Stimulated activated CD4-positive, alpha-beta T cell treated with anti-CD3 and anti-CD28 coated beads, Interleukin-4, amount 100 ng/mL, for 1 hour (primary cell): ENCODE results near the gene CCL28.
"Not testable (repeated sequence)": the region's sequence is repeated elsewhere in the genome, so short reads cannot be mapped to it uniquely, and the experiment has no call there.

Source experiments
- DNase-seq: peaks from one replicate; pipeline ENCODE4 v3.0.0-alpha.2; 2020

The CCL28 gene, protein sequence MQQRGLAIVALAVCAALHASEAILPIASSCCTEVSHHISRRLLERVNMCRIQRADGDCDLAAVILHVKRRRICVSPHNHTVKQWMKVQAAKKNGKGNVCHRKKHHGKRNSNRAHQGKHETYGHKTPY

GRCh38 chr5:43412156-43412555 lies at the start of gene CCL28:
Gene CCL28, minus strand, starts transcription at chr5:43412391. Its CDS starts 75 bp downstream, at chr5:43412316.
- DNase-seq = no peak

DNA sequence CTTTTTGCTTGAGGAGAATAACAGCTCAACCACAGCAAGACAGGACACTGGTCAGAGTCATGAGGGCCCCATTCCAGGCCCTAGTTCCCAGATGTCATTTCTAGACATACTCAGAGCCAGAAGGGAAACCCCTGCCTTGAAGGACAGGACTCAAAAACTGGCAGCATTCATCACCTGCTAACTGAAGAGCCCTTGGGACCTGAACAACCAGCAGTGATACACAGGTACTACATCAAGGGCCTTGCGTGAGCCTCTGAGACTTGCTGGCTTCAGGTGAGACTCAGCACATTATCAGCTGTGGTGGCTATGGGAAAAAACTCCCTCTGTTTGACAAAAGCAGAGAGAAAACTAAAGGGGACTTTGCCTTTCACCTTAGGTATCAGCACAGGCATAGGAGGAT lies 48.9 kb upstream of the CCL28 start:
- DNase-seq = no peak

DNA sequence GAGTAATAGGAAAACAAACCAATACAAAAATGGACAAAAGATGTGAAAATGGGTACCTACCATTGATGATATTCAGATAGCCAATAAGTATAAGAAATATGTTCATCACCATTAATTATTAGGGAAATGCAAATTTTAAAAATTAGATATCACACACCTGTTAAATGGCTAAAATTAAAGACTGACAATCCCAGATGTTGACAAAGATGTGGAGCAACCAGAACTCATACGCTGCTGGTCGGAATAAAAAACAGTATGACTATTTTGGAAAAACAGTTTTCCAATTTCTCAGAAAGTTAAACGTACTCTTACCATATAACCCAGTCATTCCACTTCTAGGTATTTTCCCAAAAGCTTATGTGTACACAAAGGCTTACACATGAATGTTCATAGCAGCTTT lies 44.4 kb upstream of the CCL28 start:
- no peak for DNase-seq

DNA sequence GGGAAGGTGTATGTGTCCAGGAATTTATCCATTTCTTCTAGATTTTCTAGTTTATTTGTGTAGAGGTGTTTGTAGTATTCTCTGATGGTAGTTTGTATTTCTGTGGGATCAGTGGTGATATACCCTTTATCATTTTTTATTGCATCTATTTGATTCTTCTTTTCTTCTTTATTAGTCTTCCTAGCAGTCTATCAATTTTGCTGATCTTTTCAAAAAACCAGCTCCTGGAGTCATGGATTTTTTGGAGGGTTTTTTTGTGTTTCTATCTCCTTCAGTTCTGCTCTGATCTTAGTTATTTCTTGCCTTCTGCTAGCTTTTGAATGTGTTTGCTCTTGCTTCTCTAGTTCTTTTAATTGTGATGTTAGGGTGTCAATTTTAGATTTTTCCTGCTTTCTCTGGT lies 29.4 kb upstream of the CCL28 start:
- DNase-seq = not testable (repeated sequence)

DNA sequence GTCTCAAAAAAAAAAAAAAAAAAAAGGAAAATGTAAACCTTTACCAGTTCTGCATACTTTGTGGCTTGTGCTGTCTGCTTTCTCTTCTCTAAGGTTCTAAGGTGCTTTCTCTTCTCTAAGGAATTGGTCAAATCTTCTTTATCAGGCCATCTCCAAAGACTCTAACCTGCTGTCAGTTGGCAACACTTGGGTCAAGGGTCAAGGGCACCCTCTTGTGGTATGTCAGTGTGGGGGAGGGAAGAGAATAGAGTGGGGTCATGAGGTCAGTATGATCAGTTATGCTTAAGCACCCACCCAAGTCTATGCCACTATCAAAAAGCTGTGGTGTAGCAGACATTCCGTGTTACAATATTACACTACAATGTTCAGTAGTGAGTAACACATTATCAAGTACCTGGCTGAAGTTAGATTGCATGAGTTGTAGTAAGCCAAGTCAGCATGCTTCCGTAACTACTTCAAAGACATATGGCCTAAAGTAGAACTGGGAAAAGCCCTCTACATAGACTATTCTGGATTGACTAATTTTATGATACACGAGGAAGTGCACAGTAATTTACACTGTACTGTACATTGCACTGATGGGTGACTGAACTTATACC lies 25.0 kb upstream of the CCL28 start:
- DNase-seq = no peak

DNA sequence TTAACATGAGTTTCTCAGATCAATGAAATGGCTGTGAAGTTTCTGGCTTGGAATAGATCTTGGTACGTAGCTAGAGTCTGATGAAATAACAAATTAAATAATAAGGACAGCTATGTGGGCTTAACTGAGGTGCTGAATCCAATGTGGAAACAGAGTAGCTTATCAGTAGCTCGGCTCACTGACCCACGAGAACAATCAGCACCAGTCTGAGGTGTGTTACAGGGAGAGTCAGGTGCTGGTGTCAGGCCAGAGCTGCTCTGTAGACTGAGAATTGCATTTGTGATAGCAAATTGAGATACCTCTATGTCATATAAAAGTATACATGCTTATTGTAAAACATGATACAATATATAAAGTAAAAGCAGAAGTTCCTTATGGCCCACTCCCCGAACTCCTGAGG lies 21.2 kb upstream of the CCL28 start:
- DNase-seq = no peak

DNA sequence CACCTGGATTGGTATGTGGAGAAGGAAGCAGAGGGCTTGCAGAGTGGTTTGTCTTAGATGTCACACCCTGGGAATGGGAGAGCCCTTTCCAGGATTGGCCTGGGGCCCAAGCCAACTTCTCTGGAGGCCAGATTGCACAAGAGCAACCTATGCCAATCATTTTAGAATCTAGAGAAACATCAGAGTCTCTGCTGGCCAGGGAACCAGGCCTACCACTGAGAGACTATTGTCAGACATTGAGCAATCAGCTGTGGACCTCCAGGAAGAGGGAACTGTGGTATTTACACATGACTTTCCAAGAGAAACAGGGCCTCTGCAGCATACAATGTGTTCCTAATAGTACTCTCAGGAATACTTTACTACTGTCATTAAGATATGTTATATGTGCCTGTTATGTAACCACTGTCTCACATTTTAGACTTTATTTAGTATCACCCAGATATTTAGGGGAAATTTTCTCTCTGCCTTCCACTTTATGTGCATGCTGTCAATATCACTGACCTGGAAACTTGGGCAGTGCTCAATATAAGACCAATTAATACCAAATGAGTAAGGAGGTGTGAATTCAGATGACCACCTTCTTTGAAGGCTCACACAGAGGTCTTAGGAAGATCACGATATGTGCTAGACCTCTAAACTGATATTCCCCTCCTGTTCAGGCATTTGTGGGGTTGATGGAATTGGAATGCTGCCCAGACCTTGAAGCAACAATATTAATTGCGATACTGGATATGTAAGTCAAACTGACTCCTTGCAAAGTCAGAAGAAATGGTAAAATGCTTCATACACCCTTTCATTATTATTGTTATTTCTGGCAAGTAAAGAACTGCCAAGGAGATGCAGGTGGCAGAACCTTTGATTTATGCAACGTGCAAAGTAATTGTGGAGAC lies 20.5 kb upstream of the CCL28 start:
- DNase-seq = no peak

DNA sequence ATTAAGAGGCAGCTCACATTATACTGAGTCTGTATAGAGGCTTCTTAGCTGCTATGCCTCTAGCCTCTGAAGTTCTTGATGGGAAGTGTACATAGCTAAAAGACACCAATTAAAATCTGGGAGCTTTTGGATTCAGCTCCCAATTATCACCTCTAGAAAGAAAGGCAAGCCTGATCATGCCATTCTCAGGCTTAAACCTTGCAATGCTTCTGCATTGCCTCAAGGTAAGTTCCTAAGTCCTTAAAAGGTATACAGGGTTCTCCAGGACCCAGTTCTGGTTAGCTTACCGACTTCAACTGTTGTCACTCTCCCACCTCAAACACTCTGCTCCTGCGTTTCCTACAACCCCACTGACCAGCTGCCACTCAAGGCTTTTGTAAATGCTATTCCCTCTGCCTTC lies 17.5 kb upstream of the CCL28 start:
- no peak for DNase-seq

GRCh38 chr5:43429016-43429415 lies 16.8 kb upstream of the CCL28 start:
- DNase-seq = no peak

DNA sequence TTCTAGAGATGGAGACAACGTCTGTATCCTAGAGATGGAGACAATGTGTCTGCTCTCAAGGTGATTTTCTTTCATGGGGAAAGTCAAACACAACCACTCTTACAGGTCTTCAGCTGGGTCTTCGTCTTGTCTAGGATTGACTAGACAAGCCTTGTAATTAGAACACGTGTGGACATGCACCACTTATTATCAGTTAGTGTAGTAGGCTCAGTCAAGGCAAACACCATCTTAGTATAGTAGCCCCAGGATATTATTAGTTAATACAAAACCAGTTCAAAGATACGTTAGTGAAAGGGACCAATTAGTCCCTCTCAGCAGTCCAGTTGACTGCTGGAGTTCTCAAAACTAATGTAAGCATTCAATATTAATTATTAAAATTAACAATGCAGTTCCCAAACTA lies 15.1 kb upstream of the CCL28 start:
- no peak for DNase-seq

DNA sequence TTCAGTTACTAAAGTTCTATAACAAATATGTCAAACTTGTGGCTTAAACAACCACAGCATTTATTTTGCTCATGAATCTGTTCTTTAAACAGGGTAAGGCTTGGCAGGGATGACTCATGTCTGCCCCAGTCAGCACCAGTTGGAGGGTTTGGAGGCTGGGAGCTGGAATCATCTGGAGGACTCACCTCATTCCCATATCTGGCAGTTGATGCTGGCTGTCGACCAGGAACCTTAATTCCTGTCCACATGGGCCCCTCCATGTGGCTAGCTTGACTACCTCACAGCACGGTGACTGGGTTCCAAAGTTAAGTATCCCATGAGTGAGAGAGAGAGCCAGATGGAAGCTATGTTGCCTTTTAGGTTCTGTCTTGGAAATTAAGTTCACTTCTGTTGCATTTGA lies 13.8 kb upstream of the CCL28 start:
- no peak for DNase-seq

GRCh38 chr5:43423086-43423485 lies 10.9 kb upstream of the CCL28 start:
- DNase-seq = not testable (repeated sequence)

DNA sequence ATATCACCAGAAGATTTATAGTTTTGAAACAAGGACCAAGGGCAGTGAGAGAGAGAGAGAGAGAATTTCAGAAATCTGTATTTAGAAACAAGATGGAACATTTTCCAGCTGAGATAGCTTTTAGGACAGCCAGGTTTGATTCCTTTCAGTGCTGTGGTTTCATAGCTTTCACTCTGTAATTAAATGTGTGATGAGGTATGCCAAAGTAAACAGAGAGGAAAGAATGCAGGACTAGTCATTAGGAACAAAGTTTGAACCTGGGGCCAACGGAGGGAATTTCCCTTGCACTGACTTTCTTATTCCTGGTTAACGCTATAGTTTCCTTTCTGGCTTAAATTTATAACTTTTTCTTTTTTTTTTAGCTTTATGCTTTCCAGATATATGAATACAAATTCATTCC lies 10.0 kb upstream of the CCL28 start:
- DNase-seq = no peak

DNA sequence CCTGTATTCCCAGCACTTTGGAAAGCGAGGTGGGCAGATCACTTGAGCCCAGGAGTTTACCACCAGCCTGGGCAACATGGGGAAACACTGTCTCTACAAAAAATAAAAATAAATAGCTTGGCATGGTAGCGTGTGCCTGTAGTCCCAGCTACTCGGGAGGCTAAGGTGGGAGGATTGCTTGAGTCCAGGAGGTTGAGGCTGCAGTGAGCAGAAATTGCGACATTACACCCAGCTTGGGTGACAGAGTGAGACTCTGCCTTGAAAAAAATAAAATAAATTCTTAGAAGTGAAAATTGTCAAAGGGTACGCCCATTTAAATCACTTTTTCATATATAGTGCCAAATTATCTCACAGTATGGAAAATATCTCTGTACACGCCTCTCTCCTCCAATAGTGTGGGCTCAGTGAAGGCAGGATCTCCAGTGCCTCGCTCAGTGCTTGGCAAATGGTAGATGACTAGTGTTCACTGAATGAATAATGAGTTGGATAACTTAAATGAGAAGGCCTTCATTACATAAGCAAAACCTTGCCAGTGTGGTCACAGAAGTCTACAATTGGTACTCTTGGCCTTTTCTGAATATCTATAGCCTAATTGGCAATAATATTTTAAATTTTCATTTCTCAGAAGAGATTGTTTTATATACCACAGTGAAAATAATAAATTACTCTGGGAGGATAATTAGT lies 9.4 kb upstream of the CCL28 start:
- DNase-seq = no peak

- DNase-seq = no peak
These were observed 8.1 kb upstream of the CCL28 start for GRCh38 chr5:43420241-43420640.

GRCh38 chr5:43418561-43418960 lies 6.4 kb upstream of the CCL28 start:
- no peak for DNase-seq

DNA sequence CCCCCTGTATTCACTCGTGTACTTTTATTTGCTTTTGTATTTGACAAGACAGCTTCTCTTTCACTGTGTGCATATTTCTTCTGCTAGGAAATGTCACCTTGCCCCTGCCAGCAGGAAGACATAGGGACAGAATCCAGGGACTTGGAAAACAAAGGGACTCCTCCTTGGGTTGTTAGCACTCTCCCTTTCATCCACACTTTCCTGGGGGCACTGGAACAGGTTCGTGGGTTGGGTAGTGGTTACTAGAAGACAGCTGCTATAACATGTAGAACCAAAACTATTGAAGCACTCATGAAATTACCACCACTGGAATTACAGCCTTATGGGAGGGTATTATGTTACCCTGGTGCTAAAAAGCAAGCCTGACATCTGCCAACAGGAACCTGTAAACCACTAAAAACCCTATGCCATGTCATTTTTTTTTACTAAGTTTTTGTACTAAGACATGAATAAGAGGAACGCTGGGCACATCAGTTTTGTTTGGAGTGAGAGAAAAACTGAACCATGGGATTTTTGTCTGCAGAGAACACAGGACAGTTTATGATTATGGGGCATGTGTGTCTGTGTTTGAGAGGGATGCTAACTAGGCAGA lies 4.7 kb upstream of the CCL28 start:
- DNase-seq = no peak

DNA sequence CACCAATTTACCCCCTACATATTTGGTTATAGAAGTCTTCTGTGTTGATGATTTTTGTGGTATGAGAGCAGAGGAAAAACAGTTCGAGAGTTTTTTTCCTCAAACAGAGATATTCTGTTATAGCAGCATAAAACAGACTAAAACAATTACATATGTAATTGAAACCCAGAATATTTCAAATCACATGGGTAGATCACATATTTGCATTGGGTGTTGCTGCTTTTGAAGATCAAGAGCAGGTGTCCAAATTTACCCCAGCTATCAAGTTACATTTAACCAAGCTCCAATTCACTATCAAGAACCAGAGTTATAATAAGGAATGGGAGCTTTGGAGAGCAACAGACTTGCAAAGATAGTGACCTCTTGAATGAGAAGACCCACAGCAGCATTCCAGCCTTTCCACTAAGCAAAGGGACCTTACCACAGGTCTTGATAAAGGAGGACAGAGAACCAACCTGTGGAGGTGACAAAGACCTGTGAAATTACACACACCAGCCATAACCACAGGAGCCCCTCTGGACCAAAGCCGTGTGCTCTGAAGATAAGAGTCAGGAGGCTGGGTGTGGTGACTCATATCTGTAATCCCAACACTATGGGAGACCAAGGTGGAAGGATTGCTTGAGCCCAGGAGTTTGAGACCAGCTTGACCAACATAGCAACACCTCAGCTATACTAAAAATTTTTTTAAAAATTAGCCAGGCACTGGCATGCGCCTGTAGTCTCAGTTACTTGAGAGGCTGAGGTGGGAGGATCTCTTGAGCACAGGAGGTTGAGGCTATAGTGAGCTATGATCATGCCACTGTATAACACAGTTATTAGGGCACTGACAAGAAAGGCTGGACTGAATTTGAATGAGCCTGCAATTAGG lies 4.0 kb upstream of the CCL28 start:
- DNase-seq = no peak

DNA sequence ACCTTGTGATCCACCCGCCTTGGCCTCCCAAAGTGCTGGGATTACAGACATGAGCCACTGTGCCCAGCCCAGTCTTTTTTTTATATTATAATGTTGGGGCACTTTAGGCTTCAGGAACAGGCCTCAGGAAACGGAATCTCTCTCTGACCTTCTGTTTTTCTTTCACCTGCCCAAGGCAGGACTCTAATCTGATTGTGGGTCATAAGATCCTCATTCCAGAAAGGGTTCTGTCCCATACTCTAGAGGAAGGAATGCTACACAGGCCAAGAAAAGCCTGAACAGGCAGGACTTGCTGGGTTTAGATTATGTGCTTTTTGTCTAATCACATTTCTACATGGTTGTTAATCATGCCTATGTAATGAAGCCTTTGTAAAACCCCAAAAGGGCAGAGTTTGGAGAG lies 1.8 kb upstream of the CCL28 start:
- no peak for DNase-seq

DNA sequence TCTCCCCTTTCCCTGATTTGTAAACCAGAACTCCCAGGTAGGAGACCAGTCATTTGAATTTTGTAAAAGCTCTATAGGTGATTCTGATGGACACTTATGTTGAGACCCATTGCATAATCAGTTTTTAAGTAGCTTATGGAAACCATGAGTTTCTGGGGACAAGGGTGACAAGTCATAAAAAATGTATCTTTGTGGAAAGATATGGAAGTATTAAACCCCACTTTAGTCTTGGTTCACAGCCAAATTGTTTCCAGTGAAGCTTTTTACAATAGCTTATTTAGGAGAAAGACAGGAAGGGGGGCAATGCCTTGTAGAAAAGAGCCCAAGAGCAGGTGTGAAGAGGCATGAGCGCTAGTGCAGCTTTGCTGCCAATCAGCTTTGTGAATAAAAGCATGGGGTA lies 453 bp upstream of the CCL28 start:
- no peak for DNase-seq

DNA sequence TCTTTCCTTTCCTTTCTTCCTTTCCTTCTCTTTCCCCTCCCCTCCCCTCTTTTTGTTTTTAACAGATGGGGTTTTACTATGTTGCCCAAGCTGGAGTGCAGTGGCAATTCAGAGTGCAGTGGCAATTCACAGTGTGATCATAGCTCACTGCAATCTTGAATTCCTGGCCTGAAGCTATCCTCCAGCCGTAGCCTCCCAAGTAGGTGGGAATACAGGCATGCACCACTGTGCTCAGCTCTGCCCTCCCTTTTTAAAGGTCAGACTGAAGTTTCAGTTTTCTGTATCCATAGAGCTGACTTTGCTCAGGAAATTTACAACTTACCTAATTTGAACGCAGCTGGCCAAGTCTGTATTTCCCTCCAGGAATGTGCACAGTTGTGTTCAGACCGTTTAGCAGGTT lies 696 bp downstream of the CCL28 start:
- no peak for DNase-seq

DNA sequence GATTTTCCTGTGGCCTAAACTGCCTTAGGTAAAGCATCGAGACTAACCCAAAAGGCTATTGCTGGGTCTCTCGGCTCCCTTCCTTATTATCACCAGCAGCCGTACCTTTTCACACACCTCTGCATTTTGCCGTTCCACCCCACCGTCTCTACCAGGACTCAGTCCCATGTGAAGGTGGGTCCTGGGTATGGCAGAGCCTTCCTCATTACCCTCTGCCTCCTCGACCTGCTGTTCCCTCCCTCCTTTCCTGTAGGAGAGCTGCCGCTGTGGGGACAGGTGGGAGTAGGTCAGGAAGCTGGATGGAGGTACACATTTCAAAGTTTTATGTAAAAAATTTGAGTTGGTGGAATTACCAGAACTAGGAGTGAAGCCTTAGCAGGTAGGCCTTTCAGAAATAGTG lies 1.8 kb downstream of the CCL28 start:
- no peak for DNase-seq
